Esophagus (tissue), 2 donors: ENCODE results near the gene INTS2. TPM values are rescaled to one million over a fixed set of nuclear protein-coding genes. Genes with fewer than 3 reads are reported as not detected.

Experiments
- H3K27ac ChIP-seq, 2 donors: one replicate each; pipeline ENCODE4 v1.5.1; 2013; ENCODE audit warnings: low read depth in 2 of 2, mild to moderate bottlenecking in 2 of 2, inconsistent platforms in 1 of 2, low read length in 1 of 2, moderate library complexity in 1 of 2
- H3K27me3 ChIP-seq, 2 donors: one replicate each; pipeline ENCODE4 v1.6.1; 2013; ENCODE audit warnings: low read length in 2 of 2, control low read depth in 1 of 2, mild to moderate bottlenecking in 1 of 2; ENCODE audit not compliant: insufficient read depth in 2 of 2, control insufficient read depth in 1 of 2
- H3K36me3 ChIP-seq, 2 donors: one replicate each; pipeline ENCODE4 v1.6.1; 2013; ENCODE audit warnings: low read length in 1 of 2; ENCODE audit not compliant: control insufficient read depth in 2 of 2, insufficient read depth in 2 of 2
- H3K4me1 ChIP-seq, 2 donors: one replicate each; pipeline ENCODE4 v1.6.1; 2013; ENCODE audit warnings: low read length in 1 of 2; ENCODE audit not compliant: control insufficient read depth in 2 of 2, insufficient read depth in 2 of 2
- H3K4me3 ChIP-seq, 2 donors: one replicate each; pipeline ENCODE4 v1.5.1; 2013; ENCODE audit warnings: low read length in 2 of 2, mild to moderate bottlenecking in 2 of 2, low read depth in 1 of 2, moderate library complexity in 1 of 2
- H3K9me3 ChIP-seq, 2 donors: one replicate each; pipeline ENCODE4 v1.6.1; 2013; ENCODE audit warnings: mild to moderate bottlenecking in 2 of 2, low read depth in 1 of 2, low read length in 1 of 2, moderate library complexity in 1 of 2; ENCODE audit not compliant: control insufficient read depth in 2 of 2, insufficient read depth in 1 of 2
- WGBS, 2 donors: extraction: QIAGEN DNeasy Blood & Tissue Kit; methylation state at CpG; one replicate each; pipeline ENCODE4 v1.1.7; 2013; 5-methylcytosine and 5-hydroxymethylcytosine counted together
- polyA plus RNA-seq, 2 donors: library from polyadenylated mRNA; stranded (reverse); fragments of 200-250 nt; gene quantifications; one replicate each; pipeline ENCODE4 v1.2.3, GENCODE V29; 2013
- donor health status: healthy with polysubstance abuse.
- donor health status: Bipolar disorder and iron deficiency.

The INTS2 gene
- polyA plus RNA-seq, 2 donors, result 2.1 to 2.3 TPM

DNA sequence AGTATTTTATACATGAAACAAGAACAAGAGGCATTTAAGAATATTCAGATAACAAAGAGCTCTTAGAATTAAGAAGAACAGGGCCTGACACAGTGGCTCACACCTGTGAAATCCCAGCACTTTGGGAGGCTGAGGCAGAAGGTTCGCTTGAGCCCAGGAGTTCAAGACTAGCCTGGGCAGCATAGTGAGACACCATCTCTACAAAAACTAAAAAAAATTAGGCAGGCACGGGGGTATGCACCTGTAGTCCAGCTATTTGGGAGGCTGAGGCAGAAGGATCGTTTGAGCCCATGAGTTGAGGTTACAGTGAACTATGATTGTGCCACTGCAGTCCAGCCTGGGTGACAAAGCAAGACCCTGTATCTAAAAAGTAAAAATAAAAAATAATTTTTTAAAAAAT, 52.0 kb downstream of the INTS2 start:
- no peak overlapping the region for H3K27ac ChIP-seq
- H3K4me1 ChIP-seq, result no peaks in the 10 kb centered on the region
- 83 to 90% methylated on average over 3 of the region's 3 CpGs for WGBS, 2 donors
- H3K9me3 ChIP-seq, result no peaks in the 10 kb centered on the region
- peaks cover 0 to 4% of the 10 kb centered on the region in 2 donors for H3K36me3 ChIP-seq
- H3K4me3 ChIP-seq, result no peak overlapping the region
- no peaks in the 10 kb centered on the region for H3K27me3 ChIP-seq

DNA sequence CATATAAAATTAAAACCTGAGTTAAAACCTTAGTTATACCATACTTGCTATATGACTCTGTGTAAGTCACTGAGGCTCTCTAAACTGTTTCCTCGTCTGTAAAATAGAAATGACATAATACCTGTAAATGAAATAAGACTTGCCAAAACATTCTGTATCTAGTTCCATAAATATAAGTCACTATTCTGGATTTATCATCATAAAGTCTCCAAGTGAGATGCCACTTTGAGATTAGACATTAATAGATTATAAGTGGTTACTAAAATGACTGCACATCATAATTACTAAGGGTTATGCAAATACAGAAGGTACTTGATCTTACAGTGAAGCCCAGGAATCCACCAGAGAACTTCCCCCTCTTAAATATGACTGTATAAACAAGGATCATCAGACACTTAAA, 52.5 kb downstream of the INTS2 start:
- Histone ChIP-seq H3K4me1 (no peaks in the 10 kb centered on the region), H3K9me3 (no peaks in the 10 kb centered on the region), H3K27ac (no peak overlapping the region), H3K27me3 (no peaks in the 10 kb centered on the region), H3K36me3 (peaks cover 0 to 4% of the 10 kb centered on the region in 2 donors), H3K4me3 (no peak overlapping the region)
- 61 to 79% methylated on average over 1 of the region's 1 CpG for WGBS, 2 donors

DNA sequence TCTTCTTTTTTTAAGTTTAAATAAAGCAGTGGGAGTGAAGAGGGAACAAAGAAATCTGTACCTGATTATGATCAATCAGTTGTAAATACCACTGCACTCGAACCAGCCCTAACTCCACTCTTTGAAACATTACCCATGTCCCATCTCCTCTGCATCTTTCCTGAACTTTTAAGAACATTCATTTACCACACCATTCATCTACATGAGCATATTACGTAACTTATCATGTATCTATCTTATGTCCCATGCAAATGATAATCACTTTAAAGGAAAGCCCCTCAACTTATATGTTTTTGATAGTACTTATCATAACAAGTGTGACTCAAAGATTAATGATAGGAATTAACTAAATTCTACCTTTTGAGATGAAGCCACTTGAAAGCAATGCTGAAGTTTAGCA, 53.7 kb downstream of the INTS2 start:
- H3K27me3 ChIP-seq, result no peaks in the 10 kb centered on the region
- no peak overlapping the region for H3K27ac ChIP-seq
- no peaks in the 10 kb centered on the region for H3K4me1 ChIP-seq
- H3K9me3 ChIP-seq, result no peaks in the 10 kb centered on the region
- WGBS, 2 donors, result 88 to 89% methylated on average over 2 of the region's 2 CpGs
- H3K4me3 ChIP-seq, result no peak overlapping the region
- H3K36me3 ChIP-seq, result peaks cover 0 to 4% of the 10 kb centered on the region in 2 donors

DNA sequence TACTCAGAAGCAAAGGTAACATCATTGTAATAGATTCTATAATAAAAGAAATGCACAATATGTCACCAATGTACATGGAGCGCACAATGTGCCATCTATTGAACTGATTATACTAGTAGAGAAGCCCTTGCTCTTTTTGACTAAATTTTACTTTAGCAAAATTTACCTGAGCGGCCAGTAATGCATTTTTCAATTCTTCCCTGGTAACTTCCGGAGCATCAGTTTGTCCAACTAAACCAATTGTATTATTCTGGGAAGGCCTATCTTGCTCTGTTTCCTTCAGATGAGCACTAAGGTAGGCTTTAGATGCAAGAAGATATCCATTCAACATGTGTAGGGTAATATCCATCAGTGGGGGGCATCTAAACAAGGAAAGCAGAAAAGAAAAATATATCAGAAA, 55.7 kb downstream of the INTS2 start:
- WGBS, 2 donors, result 97 to 99% methylated on average over 3 of the region's 3 CpGs

DNA sequence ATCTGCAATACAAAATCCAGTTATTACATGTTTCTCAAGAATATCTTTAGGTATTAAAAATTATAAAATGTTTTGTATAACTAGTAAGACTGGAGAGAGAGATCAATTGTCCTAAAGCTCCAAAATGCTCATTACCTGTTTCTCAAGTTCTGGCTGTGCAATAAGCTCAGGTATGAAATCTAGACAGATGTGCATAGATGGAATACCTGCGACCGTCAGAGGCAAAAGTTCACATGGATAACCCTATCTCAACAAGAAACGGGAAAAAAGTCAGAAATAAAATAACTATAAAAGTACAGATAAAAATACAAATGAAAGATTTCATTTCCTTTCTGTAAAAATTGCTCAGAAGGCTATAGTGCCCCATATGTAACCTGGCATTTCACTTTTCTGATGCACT, 58.6 kb downstream of the INTS2 start:
- no peaks in the 10 kb centered on the region for H3K4me1 ChIP-seq
- 95 to 97% methylated on average over 3 of the region's 3 CpGs for WGBS, 2 donors
- H3K27ac ChIP-seq, result no peak overlapping the region
- no peak overlapping the region for H3K4me3 ChIP-seq
- H3K9me3 ChIP-seq, result no peaks in the 10 kb centered on the region
- H3K36me3 ChIP-seq, result peaks cover 0 to 2% of the 10 kb centered on the region in 2 donors
- no peaks in the 10 kb centered on the region for H3K27me3 ChIP-seq

More for the DNA sequence above, 55.7 kb downstream of the INTS2 start:
- H3K4me3 ChIP-seq, result no peak overlapping the region
- no peaks in the 10 kb centered on the region for H3K27me3 ChIP-seq
- H3K4me1 ChIP-seq, result no peaks in the 10 kb centered on the region
- no peaks in the 10 kb centered on the region for H3K9me3 ChIP-seq
- H3K27ac ChIP-seq, result no peak overlapping the region
- H3K36me3 ChIP-seq, result peaks cover 0 to 4% of the 10 kb centered on the region in 2 donors

DNA sequence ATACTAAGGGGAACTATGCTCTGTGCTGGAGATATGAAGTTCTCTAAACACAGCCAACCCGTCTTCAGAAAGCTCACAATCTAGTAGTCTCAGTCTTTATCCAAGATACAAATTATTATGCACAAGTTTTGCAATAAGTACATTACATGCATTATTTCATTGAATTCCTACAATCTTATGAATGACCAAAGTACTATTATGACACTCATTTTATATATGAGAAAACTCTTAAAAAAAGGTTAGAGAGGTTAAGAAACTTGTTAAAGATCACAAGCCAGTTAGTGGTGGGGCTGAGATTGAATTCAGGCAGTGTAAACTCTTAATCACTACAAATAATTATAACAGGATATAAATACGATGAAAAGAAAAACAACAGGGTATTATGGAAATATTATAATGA, 59.7 kb downstream of the INTS2 start:
- H3K4me1 ChIP-seq, result no peaks in the 10 kb centered on the region
- H3K4me3 ChIP-seq, result no peak overlapping the region
- no peaks in the 10 kb centered on the region for H3K27me3 ChIP-seq
- peaks cover 0 to 2% of the 10 kb centered on the region in 2 donors for H3K36me3 ChIP-seq
- WGBS, 2 donors, result 90 to 94% methylated on average over 2 of the region's 2 CpGs
- no peak overlapping the region for H3K27ac ChIP-seq
- H3K9me3 ChIP-seq, result no peaks in the 10 kb centered on the region

DNA sequence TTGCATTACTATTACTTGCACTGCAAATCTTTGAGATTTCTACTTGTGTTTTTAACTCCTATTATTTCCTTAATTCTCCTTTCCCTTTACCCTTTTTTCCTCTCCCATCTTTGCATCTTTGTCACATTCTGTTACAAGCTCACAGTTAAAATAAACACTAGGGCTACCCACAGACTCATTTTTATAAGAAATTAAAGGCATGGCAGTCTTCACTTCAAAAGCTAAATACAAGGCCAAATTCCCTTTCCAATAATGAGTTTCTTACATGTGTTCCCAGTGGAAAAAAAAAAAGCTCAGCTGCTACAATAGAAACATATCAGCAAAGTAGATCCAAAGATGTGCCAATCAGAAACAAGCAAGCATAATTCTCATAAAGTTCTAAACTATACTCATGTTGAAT, 60.7 kb downstream of the INTS2 start:
- H3K36me3 ChIP-seq, result peaks cover 0 to 2% of the 10 kb centered on the region in 2 donors

DNA sequence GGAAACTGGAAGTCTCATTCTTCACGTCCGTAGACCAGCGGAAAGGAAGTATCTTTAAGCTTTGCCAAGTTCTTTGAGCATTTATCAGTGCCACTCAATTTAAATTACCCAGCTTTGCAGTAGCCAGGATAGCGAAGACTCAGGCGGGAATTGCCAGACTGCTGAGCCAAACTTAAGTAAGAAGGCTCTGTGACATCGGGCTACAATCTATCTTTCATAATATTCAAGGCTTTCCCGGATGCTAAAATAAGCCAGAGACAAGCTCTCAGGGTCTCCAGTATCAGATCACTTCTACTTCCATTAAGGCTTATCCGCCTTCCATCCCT, 64.0 kb downstream of the INTS2 start:
- WGBS, 2 donors, result 1 to 2% methylated on average over 8 of the region's 8 CpGs

More for the DNA sequence above, 60.7 kb downstream of the INTS2 start:
- Histone ChIP-seq H3K27me3 (no peaks in the 10 kb centered on the region), H3K4me3 (no peak overlapping the region), H3K4me1 (no peaks in the 10 kb centered on the region), H3K27ac (no peak overlapping the region), H3K9me3 (no peaks in the 10 kb centered on the region)

DNA sequence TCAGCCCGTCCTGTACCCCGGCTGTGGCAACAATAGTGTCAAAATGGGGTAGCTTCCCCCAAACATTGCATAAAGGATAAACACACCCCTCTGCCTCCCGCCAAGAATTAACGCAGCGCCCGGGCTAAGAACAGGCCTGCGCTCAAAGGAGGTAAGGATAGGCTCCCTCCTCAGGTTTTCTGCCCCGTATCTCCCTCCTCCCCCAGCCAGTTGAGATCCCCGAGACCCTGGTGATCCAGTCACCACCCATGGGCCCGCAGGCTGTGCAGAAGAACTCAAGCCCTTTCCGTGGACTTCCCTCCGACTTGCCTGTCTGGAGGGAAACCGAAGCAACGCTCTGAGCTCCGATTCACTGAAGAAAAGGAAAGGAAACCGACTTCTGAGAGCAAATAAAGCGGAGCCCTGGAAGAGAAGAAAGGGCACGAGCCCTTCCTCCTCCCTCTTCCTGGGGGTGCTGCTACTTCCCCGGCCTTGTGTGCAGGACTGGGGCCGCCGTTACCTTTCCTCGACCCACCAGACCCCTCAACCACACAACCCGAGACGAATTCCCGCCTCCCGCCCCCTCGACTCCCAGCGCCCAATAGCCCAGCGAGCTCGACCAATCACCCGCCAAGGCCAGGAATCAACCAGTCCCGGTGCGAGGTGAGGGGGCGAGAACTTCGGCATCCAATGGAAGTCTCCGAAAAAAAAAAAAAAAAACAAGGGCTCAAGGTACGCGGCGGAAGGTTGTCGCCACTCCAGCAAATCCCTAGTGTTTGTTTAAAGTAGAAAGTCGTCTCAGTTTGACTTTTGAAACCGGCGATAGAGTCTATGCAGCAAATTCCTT, 64.6 kb downstream of the INTS2 start, which contains the start of gene BRIP1:
TSS of gene BRIP1 (minus strand) at position 554 of the 826 bp plus-strand sequence. CDS start 1,989 bp downstream, outside the sequence.
- 0% methylated on average over 43 of the region's 43 CpGs for WGBS, 2 donors
- peak within 1 kb of the TSS; percentile 90 to 98 for H3K27ac ChIP-seq
- H3K27me3 ChIP-seq, result no peaks in the 10 kb centered on the region
- no peaks in the 10 kb centered on the region for H3K36me3 ChIP-seq
- no peaks in the 10 kb centered on the region for H3K4me1 ChIP-seq
- H3K4me3 ChIP-seq, result peak within 1 kb of the TSS; percentile 93 to 97
- H3K9me3 ChIP-seq, result no peaks in the 10 kb centered on the region

More for the DNA sequence above, 64.0 kb downstream of the INTS2 start:
- Histone ChIP-seq H3K27ac (peak overlapping the region; percentile 78 to 79), H3K4me1 (no peaks in the 10 kb centered on the region), H3K9me3 (no peaks in the 10 kb centered on the region), H3K36me3 (no peaks in the 10 kb centered on the region), H3K27me3 (no peaks in the 10 kb centered on the region), H3K4me3 (peak overlapping the region; percentile 93 to 97)

DNA sequence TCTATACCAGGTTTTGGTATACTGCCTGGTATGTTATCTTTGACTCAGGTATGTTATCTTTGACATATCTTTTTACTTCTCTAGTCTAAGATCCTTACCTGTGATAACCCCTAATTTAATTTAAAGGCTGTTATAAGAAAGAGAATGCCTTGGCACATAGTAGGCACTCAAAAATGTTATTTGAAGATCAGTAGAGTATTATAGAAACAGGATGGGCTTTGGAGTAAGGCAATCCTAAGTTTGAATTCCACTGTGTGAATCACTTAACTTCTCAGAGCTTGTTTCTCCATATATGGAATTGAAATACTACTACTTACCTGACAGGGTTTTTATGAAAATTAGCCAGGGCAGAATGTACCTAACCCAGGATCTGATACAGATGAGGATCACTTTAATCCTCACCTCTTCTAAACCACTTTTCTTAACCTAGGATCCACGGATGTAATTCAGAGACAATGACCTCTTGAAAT, 65.6 kb downstream of the INTS2 start:
- Histone ChIP-seq H3K4me1 (no peaks in the 10 kb centered on the region), H3K27me3 (no peaks in the 10 kb centered on the region), H3K9me3 (no peaks in the 10 kb centered on the region), H3K4me3 (peak overlapping the region in 1 of 2 donors; percentile 97), H3K36me3 (no peaks in the 10 kb centered on the region), H3K27ac (no peak overlapping the region)
- 19 to 34% methylated on average over 1 of the region's 1 CpG for WGBS, 2 donors
